MM.1S (cell line): Measurements from ENCODE around the gene DLEC1.

ENCODE experiments used
- DNase-seq: peaks from one replicate; pipeline ENCODE4 v3.0.0-alpha.2; 2015
- H2AFZ ChIP-seq: fragments of 300-600 bp; sonication (generic); 2 replicates; pipeline ENCODE4 v1.6.0; 2016; ENCODE audit warnings: antibody characterized with exemption, low read length
- H3F3A ChIP-seq: fragments of 300-600 bp; sonication (generic); 2 replicates; pipeline ENCODE4 v1.6.1; 2016; ENCODE audit warnings: mild to moderate bottlenecking, antibody characterized with exemption, low read length, moderate library complexity, mixed read lengths; ENCODE audit not compliant: insufficient read depth
- H3K27ac ChIP-seq: fragments of 300-600 bp; sonication (generic); 2 replicates; pipeline ENCODE4 v1.5.1; 2016; ENCODE audit warnings: mild to moderate bottlenecking, low read length
- H3K27me3 ChIP-seq: fragments of 300-600 bp; sonication (generic); replicated peaks from 2 replicates; pipeline ENCODE4 v1.6.0; 2016; ENCODE audit warnings: low read length; ENCODE audit not compliant: insufficient read depth
- H3K36me3 ChIP-seq: fragments of 300-600 bp; sonication (generic); replicated peaks from 2 replicates; pipeline ENCODE4 v1.6.1; 2016; ENCODE audit warnings: mild to moderate bottlenecking, low read length, mixed read lengths; ENCODE audit not compliant: insufficient read depth
- H3K4me1 ChIP-seq: fragments of 300-600 bp; sonication (generic); 2 replicates; pipeline ENCODE4 v1.6.1; 2016; ENCODE audit warnings: low read length, mixed read lengths
- H3K4me2 ChIP-seq: fragments of 300-600 bp; sonication (generic); 2 replicates; pipeline ENCODE4 v1.6.0; 2016; ENCODE audit warnings: low read depth, low read length
- H3K4me3 ChIP-seq: fragments of 300-600 bp; sonication (generic); 2 replicates; pipeline ENCODE4 v1.5.1; 2016; ENCODE audit warnings: low read length, mixed read lengths
- H3K79me2 ChIP-seq: fragments of 300-600 bp; sonication (generic); 2 replicates; pipeline ENCODE4 v1.6.1; 2016; ENCODE audit warnings: mixed run types, low read length, mixed read lengths
- H3K9ac ChIP-seq: fragments of 300-600 bp; sonication (generic); 2 replicates; pipeline ENCODE4 v1.6.1; 2016; ENCODE audit warnings: low read length, mixed read lengths
- H3K9me2 ChIP-seq: fragments of 300-600 bp; sonication (generic); replicated peaks from 2 replicates; pipeline ENCODE4 v1.6.1; 2016; ENCODE audit warnings: mild to moderate bottlenecking, low read length, mixed read lengths; ENCODE audit not compliant: insufficient read depth
- H3K9me3 ChIP-seq: fragments of 300-600 bp; sonication (generic); replicated peaks from 2 replicates; pipeline ENCODE4 v1.6.1; 2016; ENCODE audit warnings: mild to moderate bottlenecking, low read length, mixed read lengths; ENCODE audit not compliant: insufficient read depth
- H4K20me1 ChIP-seq: fragments of 300-600 bp; sonication (generic); 2 replicates; pipeline ENCODE4 v1.6.1; 2016; ENCODE audit warnings: mild to moderate bottlenecking, low read length, moderate library complexity, mixed read lengths; ENCODE audit not compliant: insufficient read depth
- CTCF ChIP-seq: fragments of 300-600 bp; sonication (generic); IDR thresholded peaks from 2 replicates; pipeline ENCODE4 v1.5.1; 2016; ENCODE audit warnings: antibody characterized with exemption, low read length, mixed read lengths
- EZH2 ChIP-seq: fragments of 300-600 bp; sonication (generic); optimal IDR thresholded peaks from 2 replicates; pipeline ENCODE3; 2017; ENCODE audit warnings: low read depth, mild to moderate bottlenecking, antibody characterized with exemption, low read length, mixed read lengths
- EZH2phosphoT487 ChIP-seq: fragments of 300-600 bp; sonication (generic); IDR thresholded peaks from 2 replicates; pipeline ENCODE4 v1.6.1; 2018; ENCODE audit warnings: antibody characterized with exemption, low read length

Gene DLEC1

GRCh38 chr3:37992271-37993066 lies 46.5 kb upstream of the DLEC1 start:
- no peak for DNase-seq
- no peak overlapping the region for H3K4me3 ChIP-seq

GRCh38 chr3:37993067-37993455 lies 45.9 kb upstream of the DLEC1 start:
- Histone ChIP-seq H3K79me2 (no peaks in the 10 kb centered on the region), H3K4me3 (no peak overlapping the region; the same call in 1 of the 2 replicates), H3K27ac (no peak overlapping the region), H3K4me2 (no peak overlapping the region), H3F3A (0 out of 2 replicates have a peak, but pooled peaks cover 5% of the 10 kb centered on the region), H2AFZ (peak overlapping the region; percentile 96), H3K4me1 (peaks cover 19% of the 10 kb centered on the region), H4K20me1 (no peaks in the 10 kb centered on the region), H3K9ac (no peak overlapping the region), H3K9me2 (no peaks in the 10 kb centered on the region), H3K36me3 (no peaks in the 10 kb centered on the region), H3K9me3 (no peaks in the 10 kb centered on the region), H3K27me3 (no peaks in the 10 kb centered on the region; the same call in 1 of the 2 replicates)
- no peak for TF ChIP-seq CTCF
- TF ChIP-seq EZH2phosphoT487, result no peak
- DNase-seq, result no peak

More at GRCh38 chr3:37992271-37993066, 46.5 kb upstream of the DLEC1 start:
- Histone ChIP-seq H3K79me2 (no peaks in the 10 kb centered on the region), H3K4me2 (no peak overlapping the region), H3K9ac (no peak overlapping the region), H2AFZ (no peak overlapping the region), H3K9me3 (no peaks in the 10 kb centered on the region), H3F3A (0 out of 2 replicates have a peak, but pooled peaks cover 5% of the 10 kb centered on the region), H3K9me2 (no peaks in the 10 kb centered on the region), H3K27ac (no peak overlapping the region), H3K4me1 (peaks cover 18% of the 10 kb centered on the region), H3K36me3 (no peaks in the 10 kb centered on the region), H3K27me3 (no peaks in the 10 kb centered on the region; the same call in 1 of the 2 replicates), H4K20me1 (no peaks in the 10 kb centered on the region)
- TF ChIP-seq EZH2phosphoT487 (no peak), EZH2 (no peak)

GRCh38 chr3:37993460-37993819 lies 45.6 kb upstream of the DLEC1 start:
- H3K9me2 ChIP-seq, result no peaks in the 10 kb centered on the region
- TF ChIP-seq EZH2 (no peak), CTCF (no peak), EZH2phosphoT487 (no peak)
- no peak overlapping the region for H3K27ac ChIP-seq
- 0 out of 2 replicates have a peak, but pooled peaks cover 5% of the 10 kb centered on the region for H3F3A ChIP-seq
- H3K79me2 ChIP-seq, result no peaks in the 10 kb centered on the region
- H3K9me3 ChIP-seq, result no peaks in the 10 kb centered on the region
- peaks cover 23% of the 10 kb centered on the region for H3K4me1 ChIP-seq
- H3K36me3 ChIP-seq, result no peaks in the 10 kb centered on the region
- DNase-seq, result no peak
- peak overlapping the region; percentile 75; the same call in 1 of the 2 replicates for H3K9ac ChIP-seq
- peak overlapping the region; percentile 67 for H3K4me2 ChIP-seq
- H4K20me1 ChIP-seq, result no peaks in the 10 kb centered on the region
- peak overlapping the region; percentile 96 for H2AFZ ChIP-seq
- peak overlapping the region; percentile 86 for H3K4me3 ChIP-seq
- no peaks in the 10 kb centered on the region; the same call in 1 of the 2 replicates for H3K27me3 ChIP-seq
